Fibroblast of gingiva (primary cell): Measurements from ENCODE around the gene LRRC9.
"Not testable (repeated sequence)": the region's sequence is repeated elsewhere in the genome, so short reads cannot be mapped to it uniquely, and the experiment has no call there.

Experiments used
- DNase-seq: peaks from one replicate; pipeline ENCODE4 v3.0.0-alpha.2; 2011; ENCODE audit warnings: low read depth

Gene LRRC9

DNA sequence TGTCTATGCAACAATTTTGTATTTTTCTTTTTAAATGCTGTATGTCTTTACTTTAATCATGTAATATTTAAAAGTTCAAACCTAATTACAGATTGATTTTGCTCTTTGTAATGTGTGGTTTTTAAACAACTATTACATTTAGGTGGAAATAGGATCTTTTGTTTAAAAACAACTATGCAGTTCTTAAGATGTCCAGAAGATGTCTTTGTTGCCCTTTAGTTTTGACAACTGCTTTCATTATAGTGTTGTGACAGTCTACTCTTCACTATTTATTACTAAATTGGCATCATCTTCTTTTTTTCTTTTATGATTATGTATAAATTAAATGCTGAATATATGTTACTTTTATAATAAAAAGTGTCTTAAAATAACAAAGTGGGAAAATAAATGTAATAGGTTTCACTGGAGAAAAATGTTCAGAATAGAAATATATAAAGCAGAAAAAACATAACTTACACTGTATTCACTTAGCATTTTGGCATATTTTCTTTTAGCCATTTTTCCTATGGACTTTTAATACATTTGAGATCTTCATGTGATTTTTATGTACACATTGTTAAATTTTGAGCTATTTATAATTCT is 144.6 kb downstream of the LRRC9 start:
- peak; percentile 32 for DNase-seq

GRCh38 chr14:60067882-60068281 is 147.9 kb downstream of the LRRC9 start:
- no peak for DNase-seq

GRCh38 chr14:60079723-60080122 is 159.8 kb downstream of the LRRC9 start:
- DNase-seq, result no peak

GRCh38 chr14:60085085-60085484 is 165.1 kb downstream of the LRRC9 start:
- peak; percentile 70 for DNase-seq

DNA sequence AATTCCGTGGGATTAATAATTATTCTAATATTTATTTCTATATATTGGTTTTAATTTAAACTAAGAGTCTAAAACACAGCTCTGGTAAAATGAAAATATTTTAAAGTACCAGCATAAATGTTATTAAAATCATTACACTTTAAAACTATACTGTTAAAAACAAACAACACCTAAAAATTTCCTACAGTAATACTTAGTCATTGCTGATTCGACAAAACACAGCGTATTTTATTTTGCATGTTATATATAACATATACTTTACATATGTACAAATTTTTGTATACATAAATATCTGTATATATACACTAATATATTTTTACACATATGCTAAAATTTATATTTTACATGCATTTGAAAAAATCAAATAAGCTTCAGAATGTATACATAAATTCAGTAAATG is 165.7 kb downstream of the LRRC9 start:
- no peak for DNase-seq

GRCh38 chr14:60087668-60088067 is 167.7 kb downstream of the LRRC9 start:
- DNase-seq, result no peak

- DNase-seq, result peak; percentile 5
Observed at GRCh38 chr14:60089221-60089620, 169.3 kb downstream of the LRRC9 start.

GRCh38 chr14:60090864-60091519 is 171.0 kb downstream of the LRRC9 start:
- DNase-seq, result peak; percentile 69

DNA sequence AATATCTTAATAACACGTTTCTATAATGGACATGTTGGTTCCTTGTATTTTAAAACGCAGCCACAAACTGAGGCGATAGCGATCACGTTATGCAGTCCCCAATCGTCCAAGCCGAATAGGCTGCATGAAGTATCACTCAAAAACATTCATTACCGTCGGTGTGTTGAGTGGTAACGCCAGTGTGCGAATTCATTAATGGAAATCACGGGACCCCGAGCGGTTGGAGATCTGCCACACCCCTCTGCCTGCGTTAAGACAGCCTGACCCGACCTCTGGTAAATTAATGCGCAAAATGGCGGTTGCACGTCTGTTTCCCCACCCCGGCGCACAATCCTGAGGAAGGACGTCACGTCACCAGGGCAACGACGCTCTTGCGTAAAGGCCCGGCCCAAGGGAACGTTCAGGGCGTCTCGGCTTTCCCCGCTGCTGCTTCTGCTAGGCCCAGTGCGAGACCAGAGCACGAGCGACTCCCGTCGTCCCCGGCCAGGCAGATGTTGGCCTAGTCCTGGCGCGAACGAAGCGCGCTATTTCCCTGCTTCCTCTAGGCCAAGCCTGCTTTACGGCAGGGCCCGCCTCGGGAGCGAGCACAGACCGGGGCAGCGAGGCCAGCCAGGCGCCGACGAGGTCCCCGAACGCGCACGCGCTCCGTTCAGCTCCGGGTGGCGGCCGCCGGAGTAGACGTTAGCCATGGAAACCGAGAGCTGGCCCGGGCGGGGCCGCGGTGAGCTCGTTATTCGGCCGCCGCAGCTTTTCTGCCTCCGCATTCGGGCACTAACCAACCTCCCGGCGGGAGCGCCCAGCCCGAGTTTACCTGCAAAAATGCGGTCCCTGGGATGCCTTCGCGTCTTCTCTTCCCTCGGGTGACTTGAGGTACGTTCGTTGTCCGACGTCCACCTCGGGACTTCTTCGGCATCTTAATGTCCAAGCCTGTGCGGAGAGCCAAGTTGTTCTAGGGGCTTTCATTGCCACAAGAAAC is 171.9 kb downstream of the LRRC9 start, which contains the start of gene PCNX4:
PCNX4 (plus strand) TSS at position 374 of the 976 bp plus-strand sequence. CDS start 15,716 bp downstream, outside the sequence.
- DNase-seq, result peak; percentile 100

DNA sequence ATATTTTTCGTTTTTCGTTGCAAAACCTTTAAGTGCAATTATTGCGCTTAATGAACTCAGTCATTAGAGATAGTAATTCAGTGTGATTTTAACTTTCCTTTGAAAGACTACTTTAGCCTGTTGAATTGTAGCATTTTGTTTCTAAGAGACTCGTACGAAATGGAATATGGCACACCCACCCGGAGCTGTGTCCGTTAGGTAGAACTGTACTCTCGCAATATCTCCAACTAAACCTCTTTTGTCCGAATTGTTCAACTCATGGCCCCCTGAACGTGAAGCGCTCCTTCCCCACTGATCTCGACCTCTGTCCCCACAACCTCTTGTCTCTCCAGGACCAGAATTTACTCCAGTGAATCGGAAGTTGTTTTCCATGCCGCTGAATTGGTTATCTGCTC is 172.6 kb downstream of the LRRC9 start:
- peak; percentile 39 for DNase-seq

DNA sequence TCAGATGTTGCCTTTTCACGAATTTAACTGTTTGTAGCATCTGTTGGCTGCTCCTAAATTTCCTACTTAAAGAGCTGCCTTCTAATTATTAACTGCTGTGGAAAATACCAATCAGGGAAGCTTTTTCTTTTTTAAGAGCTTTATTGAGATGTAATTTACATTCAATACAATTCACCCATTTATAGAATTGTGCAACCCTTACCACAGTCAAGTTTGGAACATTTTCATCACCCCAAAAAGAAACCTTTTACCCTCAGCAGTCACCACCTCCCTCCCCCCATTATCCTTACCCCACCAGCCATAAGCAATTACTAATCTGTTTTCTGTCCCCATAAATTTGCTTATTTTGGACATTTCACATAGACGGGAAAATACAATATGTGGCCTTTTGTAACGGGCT is 173.1 kb downstream of the LRRC9 start:
- DNase-seq, result peak; percentile 17

DNA sequence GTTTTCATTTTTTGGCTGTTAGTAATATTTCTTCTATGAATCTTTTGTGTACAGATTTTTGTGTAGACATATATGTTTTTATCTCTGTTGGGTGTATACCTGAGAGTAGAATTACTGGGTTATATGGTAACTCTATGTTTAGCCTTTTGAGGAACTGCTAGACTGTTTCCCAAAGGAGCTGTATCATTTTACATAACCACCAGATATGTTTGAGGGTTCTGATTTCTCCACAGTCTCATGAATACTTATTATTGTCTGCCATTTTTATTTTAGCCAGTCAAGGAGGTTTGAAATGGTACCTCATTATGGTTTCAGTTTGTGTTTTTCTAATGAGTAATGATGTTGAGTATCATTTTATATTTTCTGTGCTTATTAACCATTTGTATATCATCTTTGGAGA is 173.7 kb downstream of the LRRC9 start:
- DNase-seq, result peak; percentile 12

- DNase-seq, result peak; percentile 18
Observed at GRCh38 chr14:60094306-60094897, 174.5 kb downstream of the LRRC9 start.

- no peak for DNase-seq
Observed at GRCh38 chr14:60095231-60095630, 175.3 kb downstream of the LRRC9 start.

DNA sequence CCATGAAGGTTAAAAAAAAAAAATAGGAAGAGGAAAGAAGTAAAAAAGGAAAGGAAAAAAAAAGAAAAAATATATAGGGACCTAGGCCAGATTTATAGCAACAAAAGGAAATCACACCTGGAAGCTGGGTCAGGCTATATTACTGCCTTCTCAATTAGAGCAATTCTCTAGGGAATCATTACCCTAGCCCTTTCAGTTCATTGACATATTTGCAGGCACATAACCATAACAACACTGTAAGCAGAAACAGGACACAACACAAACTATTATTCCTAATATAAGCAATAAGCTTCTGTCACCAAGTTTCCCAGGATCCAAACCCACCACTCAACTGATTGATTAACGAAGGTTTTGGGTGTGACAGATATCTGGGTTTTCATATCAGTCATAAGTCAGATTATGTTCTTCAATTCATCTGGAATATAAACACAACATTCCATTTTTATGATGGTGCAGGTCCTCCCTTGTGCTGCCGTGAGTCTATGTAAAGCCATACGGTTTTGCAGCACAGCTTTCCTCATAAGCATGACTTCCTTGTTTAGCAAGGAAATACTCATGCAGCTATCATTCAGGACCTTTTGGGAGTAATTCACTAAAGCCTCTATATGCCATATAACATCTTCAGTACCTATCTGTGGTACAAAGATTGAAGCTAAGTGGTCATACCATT is 176.0 kb downstream of the LRRC9 start:
- peak; percentile 75 for DNase-seq

DNA sequence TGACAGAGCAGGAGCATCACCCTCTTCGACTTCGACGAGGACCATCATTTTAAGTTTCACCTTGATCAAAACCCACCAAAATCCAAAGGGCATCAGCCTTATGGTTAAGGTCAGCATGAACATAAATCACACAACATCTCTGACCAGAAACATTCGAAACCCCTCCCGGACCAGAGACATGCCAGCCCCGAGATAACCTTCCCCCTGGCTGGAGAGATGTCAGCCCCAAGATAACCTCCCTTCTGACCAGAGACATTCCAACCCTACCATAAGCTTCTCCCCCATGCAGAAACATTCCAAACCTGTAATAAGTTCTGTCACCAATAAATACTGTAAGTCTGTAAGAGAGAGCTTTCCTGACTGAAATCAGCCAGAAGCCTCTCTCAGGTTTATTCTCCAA is 178.0 kb downstream of the LRRC9 start:
- DNase-seq, result no peak

- not testable (repeated sequence) for DNase-seq
Observed at GRCh38 chr14:60099855-60100254, 179.9 kb downstream of the LRRC9 start.

DNA sequence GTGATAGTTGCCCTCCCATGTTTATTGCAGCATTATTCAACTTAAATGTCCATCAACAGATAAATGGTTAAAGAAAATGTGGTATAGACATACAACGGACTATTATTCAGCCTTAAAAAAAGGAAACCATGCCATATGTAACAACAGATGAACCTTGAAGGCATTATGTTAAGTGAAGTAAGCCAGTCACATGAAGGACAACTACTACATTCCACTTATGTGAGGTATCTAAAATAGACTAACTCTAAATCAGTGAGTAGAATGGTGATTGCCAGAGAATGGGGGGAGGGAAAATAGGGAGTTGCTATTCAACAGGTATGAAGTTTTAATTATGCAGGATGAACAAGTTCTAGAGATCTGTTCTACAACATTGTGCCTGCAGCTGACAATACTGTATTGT is 181.8 kb downstream of the LRRC9 start:
- DNase-seq, result peak; percentile 11

GRCh38 chr14:60102389-60102788 is 182.4 kb downstream of the LRRC9 start:
- DNase-seq, result peak; percentile 90

- peak; percentile 45 for DNase-seq
Observed at GRCh38 chr14:60106339-60106738, 186.4 kb downstream of the LRRC9 start.

GRCh38 chr14:60107477-60107876 is 187.5 kb downstream of the LRRC9 start:
- no peak for DNase-seq

GRCh38 chr14:60111732-60112131 is 191.8 kb downstream of the LRRC9 start:
- DNase-seq, result no peak
